H1 (cell line): ENCODE data around the gene SMARCA2. TPM values are rescaled to one million over a fixed set of nuclear protein-coding genes. Genes with fewer than 3 reads are reported as not detected.

ENCODE experiments used
- CTCF ChIA-PET: fragments of 300-600 bp; sonication (Branson Sonifier 250); formaldehyde crosslinking; loops from one replicate; lab custom pipeline; 2021; ENCODE audit not compliant: partially characterized antibody; lab: Charles Lee
- POLR2A ChIA-PET: fragments of 300-600 bp; sonication (Branson Sonifier 250); formaldehyde crosslinking; loops from one replicate; lab custom pipeline; 2021; ENCODE audit warnings: inconsistent platforms; ENCODE audit not compliant: partially characterized antibody; lab: Charles Lee
- DNase-seq, 2 experiments: peaks; one replicate each; pipeline versions ENCODE4 v3.0.0 to v3.0.0-alpha.2; 2010 to 2022; ENCODE audit warnings: low spot score in 2 of 2, low read depth in 1 of 2, mixed read lengths in 1 of 2
- FAIRE-seq: peaks from 2 replicates; lab custom pipeline; 2011; peaks lifted over from hg19 to GRCh38; lab: Jason Lieb, UNC
- H2AFZ ChIP-seq: 2 replicates; pipeline ENCODE4 v1.8.1; 2012; ENCODE audit warnings: low read length, inconsistent platforms
- H2AK5ac ChIP-seq: 2 replicates; pipeline ENCODE4 v1.6.1; 2013; ENCODE audit warnings: low read depth, low read length
- H2BK120ac ChIP-seq: replicated peaks from 2 replicates; pipeline ENCODE3; 2013; ENCODE audit warnings: low read depth, low read length, inconsistent platforms
- H2BK12ac ChIP-seq: 2 replicates; pipeline ENCODE4 v1.6.1; 2013; ENCODE audit warnings: low read depth, low read length
- H2BK15ac ChIP-seq: 2 replicates; pipeline ENCODE4 v1.6.1; 2013; ENCODE audit warnings: low read length
- H2BK20ac ChIP-seq: 2 replicates; pipeline ENCODE4 v1.6.1; 2013; ENCODE audit warnings: low read length
- H2BK5ac ChIP-seq: 2 replicates; pipeline ENCODE4 v1.6.1; 2013; ENCODE audit warnings: low read depth, low read length
- H3K14ac ChIP-seq: 2 replicates; pipeline ENCODE4 v1.6.1; 2013; ENCODE audit warnings: inconsistent platforms; ENCODE audit not compliant: insufficient read length
- H3K18ac ChIP-seq: 2 replicates; pipeline ENCODE4 v1.6.1; 2013; ENCODE audit warnings: low read length; ENCODE audit errors: extremely low read depth
- H3K23ac ChIP-seq: 2 replicates; pipeline ENCODE4 v1.6.1; 2013; ENCODE audit warnings: inconsistent platforms; ENCODE audit not compliant: insufficient read length
- H3K23me2 ChIP-seq: 2 replicates; pipeline ENCODE4 v1.6.1; 2013; ENCODE audit warnings: low read depth, low read length
- H3K27ac ChIP-seq: 2 replicates; pipeline ENCODE4 v1.6.1; 2011; ENCODE audit warnings: low read depth, low read length, inconsistent platforms
- H3K27me3 ChIP-seq, 4 experiments: replicated peaks in 1 of 4; 1 replicate in 1 of 4; 2 replicates in 3 of 4; pipeline versions ENCODE4 v1.6.1 to v1.8.1; 2011 to 2013; ENCODE audit warnings: low read length in 3 of 4, mild to moderate bottlenecking in 3 of 4, inconsistent platforms in 2 of 4, mixed read lengths in 2 of 4, moderate library complexity in 1 of 4; ENCODE audit not compliant: control insufficient read depth in 3 of 4, insufficient read depth in 3 of 4; ENCODE audit errors: extremely low read depth in 1 of 4
- H3K36me3 ChIP-seq, 4 experiments: 2 replicates each; pipeline versions ENCODE4 v1.6.1 to v1.8.1; 2011 to 2013; ENCODE audit warnings: mild to moderate bottlenecking in 4 of 4, low read length in 3 of 4, moderate library complexity in 2 of 4, control low read depth in 1 of 4, inconsistent platforms in 1 of 4; ENCODE audit not compliant: insufficient read depth in 4 of 4, control insufficient read depth in 2 of 4
- H3K4ac ChIP-seq: replicated peaks from 2 replicates; pipeline ENCODE3; 2013; ENCODE audit warnings: low read length, low read depth, mixed read lengths, inconsistent platforms; ENCODE audit not compliant: insufficient read length
- H3K4me1 ChIP-seq, 4 experiments: replicated peaks in 1 of 4; 1 replicate in 1 of 4; 2 replicates in 3 of 4; pipeline versions ENCODE4 v1.6.1 to v1.8.1; 2011 to 2013; ENCODE audit warnings: low read length in 3 of 4, inconsistent platforms in 2 of 4, mixed read lengths in 1 of 4; ENCODE audit not compliant: insufficient read depth in 4 of 4, control insufficient read depth in 3 of 4
- H3K4me2 ChIP-seq, 2 experiments: 2 replicates each; pipeline versions ENCODE4 v1.6.1 to v1.8.1; 2011 to 2013; ENCODE audit warnings: low read depth in 2 of 2, low read length in 2 of 2, control low read depth in 1 of 2, inconsistent platforms in 1 of 2, mild to moderate bottlenecking in 1 of 2; ENCODE audit not compliant: insufficient read depth in 1 of 2
- H3K4me3 ChIP-seq, 4 experiments: fragments of 200-600, 300-600 bp in 1 of 4; sonication (generic), shearing (Covaris generic), sonication (Bioruptor Twin) in 1 of 4; 2 replicates each; pipeline versions ENCODE4 v1.5.1 to v1.8.1; 2011 to 2016; ENCODE audit warnings: low read length in 4 of 4, low read depth in 3 of 4, control low read depth in 2 of 4, inconsistent platforms in 2 of 4, mild to moderate bottlenecking in 2 of 4, mixed read lengths in 1 of 4, moderate library complexity in 1 of 4; ENCODE audit not compliant: insufficient read depth in 2 of 4; ENCODE audit errors: extremely low read depth in 1 of 4
- H3K56ac ChIP-seq: replicated peaks from 2 replicates; pipeline ENCODE3; 2013; ENCODE audit warnings: low read depth, mild to moderate bottlenecking, mixed read lengths, low read length, inconsistent platforms; ENCODE audit not compliant: insufficient read length
- H3K79me1 ChIP-seq: 2 replicates; pipeline ENCODE4 v1.6.1; 2013; ENCODE audit warnings: low read depth, low read length, control low read depth
- H3K79me2 ChIP-seq, 2 experiments: 2 replicates each; pipeline versions ENCODE4 v1.6.1 to v1.8.1; 2012 to 2013; ENCODE audit warnings: low read length in 2 of 2, mild to moderate bottlenecking in 2 of 2, inconsistent platforms in 1 of 2; ENCODE audit not compliant: insufficient read depth in 2 of 2, control insufficient read depth in 1 of 2
- H3K9ac ChIP-seq, 4 experiments: replicated peaks in 1 of 4; 1 replicate in 1 of 4; 2 replicates in 3 of 4; pipeline versions ENCODE4 v1.6.1 to v1.8.1; 2011 to 2013; ENCODE audit warnings: low read depth in 3 of 4, low read length in 3 of 4, control low read depth in 2 of 4, mild to moderate bottlenecking in 2 of 4, moderate library complexity in 2 of 4, inconsistent platforms in 1 of 4; ENCODE audit errors: extremely low read depth in 1 of 4
- H3K9me3 ChIP-seq, 2 experiments: 2 replicates each; pipeline versions ENCODE4 v1.6.1 to v1.8.1; 2012 to 2013; ENCODE audit warnings: mild to moderate bottlenecking in 2 of 2, moderate library complexity in 2 of 2, control low read depth in 1 of 2, inconsistent platforms in 1 of 2, low read depth in 1 of 2, low read length in 1 of 2, mixed read lengths in 1 of 2; ENCODE audit not compliant: insufficient read depth in 2 of 2
- H4K20me1 ChIP-seq, 2 experiments: replicated peaks in 1 of 2; 2 replicates each; pipeline versions ENCODE3 to v1.8.1; 2011 to 2013; ENCODE audit warnings: inconsistent platforms in 2 of 2, low read length in 2 of 2, mild to moderate bottlenecking in 1 of 2; ENCODE audit not compliant: insufficient read depth in 2 of 2, control insufficient read depth in 1 of 2
- H4K5ac ChIP-seq: 2 replicates; pipeline ENCODE4 v1.6.1; 2013; ENCODE audit warnings: low read length, low read depth, mixed read lengths, inconsistent platforms; ENCODE audit not compliant: insufficient read length
- H4K8ac ChIP-seq: 2 replicates; pipeline ENCODE4 v1.8.0; 2013; ENCODE audit warnings: mild to moderate bottlenecking, moderate library complexity, low read length, inconsistent platforms; ENCODE audit not compliant: insufficient read depth; ENCODE audit errors: extremely low read depth
- H4K91ac ChIP-seq: replicated peaks from 2 replicates; pipeline ENCODE3; 2013; ENCODE audit warnings: low read length, mixed read lengths, inconsistent platforms; ENCODE audit not compliant: insufficient read length
- BRCA1 ChIP-seq: IDR thresholded peaks from 2 replicates; pipeline ENCODE4 v1.6.1; 2012; ENCODE audit warnings: low read depth, low read length, improper control_type of control experiment
- CBX5 ChIP-seq: fragments of 300-800, 300-1000 bp; sonication (generic); IDR thresholded peaks from 2 replicates; pipeline ENCODE4 v1.7.1; 2016; ENCODE audit warnings: antibody characterized with exemption, low read length, low read depth
- CBX8 ChIP-seq: fragments of 300-800, 300-1000 bp; sonication (generic); IDR thresholded peaks from 2 replicates; pipeline ENCODE4 v1.7.1; 2016; ENCODE audit warnings: low read depth, low read length, borderline replicate concordance
- CHD1 ChIP-seq: IDR thresholded peaks from 2 replicates; pipeline ENCODE4 v1.6.1; 2012; ENCODE audit warnings: low read depth, low read length, improper control_type of control experiment
- EP300 ChIP-seq, 2 experiments: IDR thresholded peaks; 1 replicate in 1 of 2; 2 replicates in 1 of 2; pipeline ENCODE4 v1.6.1; 2011 to 2012; ENCODE audit warnings: low read depth in 2 of 2, low read length in 2 of 2, mild to moderate bottlenecking in 2 of 2, borderline replicate concordance in 1 of 2, inconsistent platforms in 1 of 2, moderate library complexity in 1 of 2
- GABPA ChIP-seq: IDR thresholded peaks from 2 replicates; pipeline ENCODE4 v1.6.1; 2011; ENCODE audit warnings: mild to moderate bottlenecking, low read length, moderate library complexity, borderline replicate concordance; ENCODE audit not compliant: insufficient read depth
- GTF2F1 ChIP-seq: IDR thresholded peaks from 2 replicates; pipeline ENCODE4 v1.6.1; 2012; ENCODE audit warnings: low read depth, low read length, improper control_type of control experiment, borderline replicate concordance
- KDM1A ChIP-seq: fragments of 200-600, 300-600 bp; sonication (generic); IDR thresholded peaks from 2 replicates; pipeline ENCODE4 v1.7.1; 2016; ENCODE audit warnings: mild to moderate bottlenecking, low read length, borderline replicate concordance
- POLR2AphosphoS5 ChIP-seq: IDR thresholded peaks from 2 replicates; pipeline ENCODE4 v1.6.1; 2011; ENCODE audit warnings: low read depth, low read length
- SRF ChIP-seq: IDR thresholded peaks from 2 replicates; pipeline ENCODE4 v1.6.1; 2011; ENCODE audit warnings: mild to moderate bottlenecking, low read depth, low read length, moderate library complexity
- WGBS, 2 experiments: shearing (Covaris generic) in 1 of 2; methylation state at CpG; one replicate each; pipeline versions ENCODE4 v1.1.6 to v1.1.7; 2013 to 2015; ENCODE audit warnings: low lambda C conversion rate in 2 of 2, mixed read lengths in 2 of 2, inconsistent platforms in 1 of 2, low coverage in 1 of 2, missing lambda C conversion rate in 1 of 2; ENCODE audit not compliant: insufficient replicate concordance in 2 of 2, insufficient coverage in 1 of 2, insufficient read length in 1 of 2; ENCODE audit errors: extremely low coverage in 1 of 2, missing lambda C conversion rate in 1 of 2; 5-methylcytosine and 5-hydroxymethylcytosine counted together
- polyA plus RNA-seq, 7 experiments: library from polyadenylated mRNA; depleted of rRNA in 3 of 7; stranded (reverse) in 5 of 7; unstranded in 2 of 7; fragments of >200 nt in 5 of 7; fragments of 200-250 nt in 2 of 7; gene quantifications; 1 replicate in 5 of 7; 2 replicates in 1 of 7; 4 replicates in 1 of 7; pipeline versions ENCODE4 v1.2.1 to v1.2.3, GENCODE V29; 2011 to 2013; ENCODE audit warnings: missing spikeins in 2 of 7, mixed read lengths in 2 of 7
- total RNA-seq: library from RNA; stranded (reverse); fragmentation: NEBNext Ultra II Directional; extraction: Animal tissue kit (Norgen Biotek cat#: 25700); gene quantifications from 2 replicates; pipeline ENCODE4 v1.2.1, GENCODE V29; 2021

The SMARCA2 gene
- total and polyA plus RNA-seq, 2 of the 8 experiments (the other 6 are each of a cell fraction or from before 2014, with no cell fraction given), result 6.3 to 21.7 TPM

DNA sequence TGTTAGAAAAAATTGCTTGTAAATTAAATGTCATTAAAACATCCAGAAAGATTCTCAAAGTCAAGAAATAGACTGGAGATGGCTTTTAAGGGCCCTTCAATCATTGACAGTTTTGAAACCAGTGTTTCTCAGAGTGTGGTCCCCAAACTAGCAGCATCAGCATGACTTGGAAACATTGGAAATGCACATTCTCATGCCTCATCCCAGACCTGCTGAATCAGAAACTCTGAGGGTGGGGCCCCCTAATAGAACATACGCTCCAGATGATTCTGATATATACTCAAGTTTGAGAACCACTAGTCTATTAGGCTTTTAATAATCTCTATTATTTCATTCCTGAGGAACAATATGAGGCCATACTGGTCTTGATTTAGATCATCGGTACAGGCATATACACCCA, 181.6 kb downstream of the SMARCA2 start:
- Histone ChIP-seq H4K8ac (no peak overlapping the region), H3K4me2 (no peak overlapping the region), H4K20me1 (no peaks in the 10 kb centered on the region), H3K56ac (no peak overlapping the region), H2BK5ac (no peak overlapping the region), H2BK12ac (no peak overlapping the region), H3K27me3 (no peaks in the 10 kb centered on the region), H3K9ac (no peak overlapping the region), H3K4ac (no peak overlapping the region), H3K36me3 (peaks cover 0 to 2% (median 0%) of the 10 kb centered on the region in 4 experiments; a peak in 1 of 8 replicates), H4K5ac (no peak overlapping the region), H3K4me3 (no peak overlapping the region), H3K14ac (no peak overlapping the region), H3K23ac (no peak overlapping the region), H2BK120ac (no peak overlapping the region), H3K27ac (no peak overlapping the region), H2AFZ (no peak overlapping the region), H3K23me2 (no peaks in the 10 kb centered on the region), H3K18ac (no peak overlapping the region), H2BK15ac (no peak overlapping the region), H3K9me3 (peaks cover 19 to 23% of the 10 kb centered on the region in 2 experiments), H3K4me1 (no peaks in the 10 kb centered on the region; a peak in 3 of 7 replicates), H2BK20ac (no peak overlapping the region), H4K91ac (no peak overlapping the region), H2AK5ac (no peak overlapping the region), H3K79me2 (no peaks in the 10 kb centered on the region), H3K79me1 (no peaks in the 10 kb centered on the region)
- no peak for DNase-seq
- ChIA-PET CTCF (interaction anchor here (0.6 kb wide), 1 partner anchor 45 kb away, joined by 3 read pairs; no protein-coding TSS in a partner anchor), POLR2A (no interaction called here)
- TF ChIP-seq CHD1 (no peak), BRCA1 (no peak), SRF (no peak), POLR2AphosphoS5 (no peak), GTF2F1 (no peak), CBX5 (no peak), GABPA (no peak), EP300 (IDR thresholded peaks at IDR 0.05; ENCODE audit: borderline replicate concordance in 1 of 2, low read depth in 2 of 2, low read length in 2 of 2) (no peak), CBX8 (no peak), KDM1A (no peak)
- no peak for FAIRE-seq
- WGBS, 2 experiments, result 93% methylated on average over 2 of the region's 2 CpGs; no CpG with 5 or more reads in 1 of the 2 experiments
